Measurements from ENCODE around the gene MAP2.

Gene MAP2

DNA sequence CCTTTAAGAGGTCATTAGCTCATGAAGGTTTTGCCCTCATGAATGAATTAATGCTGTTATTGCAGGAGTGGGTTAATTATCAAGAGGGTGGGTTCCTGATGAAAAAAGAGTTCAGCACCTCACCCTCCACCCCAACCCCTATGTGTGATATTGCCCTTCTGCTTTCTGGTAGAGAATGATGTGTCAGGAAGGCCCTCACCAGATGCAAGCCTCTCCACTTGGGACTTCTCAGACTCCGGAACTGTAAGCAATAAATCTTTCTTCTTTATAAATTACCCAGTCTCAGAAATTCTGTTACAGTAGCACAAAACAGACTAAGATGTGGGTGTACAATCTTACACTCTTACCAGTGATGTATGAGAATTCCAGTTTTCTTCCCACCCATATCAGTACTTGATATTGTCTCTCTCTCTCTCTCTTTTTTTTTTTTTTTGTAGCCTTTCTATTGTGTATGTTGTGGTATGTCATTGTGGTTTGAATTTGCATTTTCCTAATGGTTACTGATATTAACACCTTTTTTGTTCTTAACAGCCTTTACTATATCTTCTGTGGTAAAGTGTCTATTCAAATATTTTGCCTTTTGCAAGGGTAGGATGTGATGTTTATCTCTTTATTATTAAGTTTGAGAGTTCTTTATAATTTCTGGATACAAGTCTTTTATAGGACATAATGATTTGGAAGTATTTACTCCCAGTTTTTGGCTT is 10.4 kb upstream of the MAP2 start:
- in situ Hi-C loops (cut with HindIII; ENCODE audit: low pct_ligation_motif_present, low sequenced_read_pairs) = no loop called here
- Histone ChIP-seq H3K27me3 (replicated peaks) (no peaks in the 10 kb centered on the region), H3K4me3 (ENCODE audit: low read depth, low read length) (no peak overlapping the region), H3K36me3 (replicated peaks) (no peaks in the 10 kb centered on the region), H3K27ac (no peak overlapping the region)
- TF ChIP-seq, protein P1, sequence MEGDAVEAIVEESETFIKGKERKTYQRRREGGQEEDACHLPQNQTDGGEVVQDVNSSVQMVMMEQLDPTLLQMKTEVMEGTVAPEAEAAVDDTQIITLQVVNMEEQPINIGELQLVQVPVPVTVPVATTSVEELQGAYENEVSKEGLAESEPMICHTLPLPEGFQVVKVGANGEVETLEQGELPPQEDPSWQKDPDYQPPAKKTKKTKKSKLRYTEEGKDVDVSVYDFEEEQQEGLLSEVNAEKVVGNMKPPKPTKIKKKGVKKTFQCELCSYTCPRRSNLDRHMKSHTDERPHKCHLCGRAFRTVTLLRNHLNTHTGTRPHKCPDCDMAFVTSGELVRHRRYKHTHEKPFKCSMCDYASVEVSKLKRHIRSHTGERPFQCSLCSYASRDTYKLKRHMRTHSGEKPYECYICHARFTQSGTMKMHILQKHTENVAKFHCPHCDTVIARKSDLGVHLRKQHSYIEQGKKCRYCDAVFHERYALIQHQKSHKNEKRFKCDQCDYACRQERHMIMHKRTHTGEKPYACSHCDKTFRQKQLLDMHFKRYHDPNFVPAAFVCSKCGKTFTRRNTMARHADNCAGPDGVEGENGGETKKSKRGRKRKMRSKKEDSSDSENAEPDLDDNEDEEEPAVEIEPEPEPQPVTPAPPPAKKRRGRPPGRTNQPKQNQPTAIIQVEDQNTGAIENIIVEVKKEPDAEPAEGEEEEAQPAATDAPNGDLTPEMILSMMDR (IDR thresholded peaks at IDR 0.05; ENCODE audit: low read depth, low read length, missing control alignments) = no peak
- DNase-seq = no peak

DNA sequence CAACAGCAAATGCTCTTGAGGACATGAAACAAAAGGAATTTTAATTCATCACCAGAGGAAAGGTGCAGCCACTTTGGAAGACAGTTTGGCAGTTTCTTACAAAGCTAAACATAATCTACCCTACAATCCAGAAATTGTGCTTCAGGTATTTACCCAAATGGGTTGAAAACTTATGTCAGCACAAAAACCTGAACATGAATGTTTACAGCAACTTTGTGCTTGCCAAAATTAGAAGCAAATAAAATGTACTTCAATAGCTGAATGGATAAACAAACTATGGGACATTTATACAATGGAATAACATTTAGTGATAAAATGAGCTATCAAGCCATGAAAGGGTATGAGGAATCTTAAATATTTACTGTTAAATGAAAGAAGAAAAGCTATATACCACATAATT is 6.9 kb upstream of the MAP2 start:
- no peak for DNase-seq

DNA sequence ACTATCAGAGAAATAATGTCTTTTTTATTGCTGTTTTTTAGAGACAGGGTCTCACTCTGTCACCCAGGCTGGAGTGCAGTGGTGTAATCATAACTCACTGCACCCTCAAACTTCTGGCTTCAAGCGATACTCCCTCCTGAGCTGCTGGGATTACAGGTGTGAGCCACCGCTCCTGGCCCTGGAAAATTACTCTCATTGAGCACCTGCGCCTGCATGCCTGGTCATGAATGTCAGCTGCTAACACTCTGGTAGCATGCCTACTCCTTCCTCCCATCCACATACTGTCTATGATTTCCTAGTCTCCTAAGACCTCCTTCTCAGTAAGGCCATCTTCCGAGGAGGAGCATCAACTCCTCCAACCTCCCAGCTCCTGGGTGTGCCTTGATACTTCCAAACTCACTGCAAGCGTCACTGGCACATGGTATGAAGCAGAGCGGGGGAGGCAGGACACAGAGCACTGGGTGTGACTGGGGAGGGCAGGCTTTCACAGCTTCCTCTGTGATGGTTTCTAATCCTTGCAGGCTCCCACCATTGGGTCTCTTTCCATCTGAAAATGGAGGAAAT is 1.6 kb upstream of the MAP2 start:
- Histone ChIP-seq H3K27ac (no peak overlapping the region), H3K4me3 (ENCODE audit: low read depth, low read length) (no peak overlapping the region), H3K27me3 (replicated peaks) (no peaks in the 10 kb centered on the region)

More for the DNA sequence above, 6.9 kb upstream of the MAP2 start:
- no peaks in the 10 kb centered on the region for H3K36me3 ChIP-seq (replicated peaks)
- H3K27ac ChIP-seq = no peak overlapping the region
- in situ Hi-C loops (cut with HindIII; ENCODE audit: low pct_ligation_motif_present, low sequenced_read_pairs) = no loop called here
- TF ChIP-seq, protein P1 (IDR thresholded peaks at IDR 0.05; ENCODE audit: low read depth, low read length, missing control alignments) = no peak
- no peaks in the 10 kb centered on the region for H3K27me3 ChIP-seq (replicated peaks)
- H3K4me3 ChIP-seq (ENCODE audit: low read depth, low read length) = no peak overlapping the region

DNA sequence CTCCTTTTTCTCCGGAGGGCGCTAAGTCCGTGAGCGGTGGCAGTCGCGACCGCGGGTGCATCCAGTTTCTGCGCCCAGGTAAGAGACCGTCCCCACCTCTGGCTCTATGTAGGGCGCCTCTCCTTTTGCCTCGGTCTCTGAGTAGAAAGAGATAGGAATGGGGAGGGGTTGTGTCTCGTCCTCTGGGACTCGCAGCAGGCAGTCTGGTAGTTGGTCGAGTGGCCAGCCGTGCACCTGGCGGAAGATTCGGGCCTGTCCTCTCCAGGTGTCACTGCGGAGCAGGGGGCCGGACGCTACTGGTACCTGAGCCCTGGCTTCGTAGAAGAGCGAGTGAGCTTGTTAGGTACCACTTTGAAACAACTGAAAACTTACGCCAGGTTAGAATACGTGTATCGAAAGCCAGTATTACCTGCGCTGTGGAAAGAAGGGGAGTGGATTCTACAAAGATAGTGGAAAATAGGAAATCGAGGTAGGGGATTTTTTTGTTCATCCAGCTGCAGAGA is 403 bp downstream of the MAP2 start:
- TF ChIP-seq, protein P1 (IDR thresholded peaks at IDR 0.05; ENCODE audit: low read depth, low read length, missing control alignments) = no peak
- Histone ChIP-seq H3K27ac (no peak overlapping the region), H3K36me3 (replicated peaks) (no peaks in the 10 kb centered on the region), H3K4me3 (ENCODE audit: low read depth, low read length) (peak overlapping the region; percentile 83), H3K27me3 (replicated peaks) (no peaks in the 10 kb centered on the region)
- in situ Hi-C loops (cut with HindIII; ENCODE audit: low pct_ligation_motif_present, low sequenced_read_pairs) = no loop called here
- DNase-seq = no peak

More for the DNA sequence above, 1.6 kb upstream of the MAP2 start:
- no peaks in the 10 kb centered on the region for H3K36me3 ChIP-seq (replicated peaks)
- in situ Hi-C loops (cut with HindIII; ENCODE audit: low pct_ligation_motif_present, low sequenced_read_pairs) = no loop called here
- TF ChIP-seq, protein P1 (IDR thresholded peaks at IDR 0.05; ENCODE audit: low read depth, low read length, missing control alignments) = no peak
- no peak for DNase-seq

DNA sequence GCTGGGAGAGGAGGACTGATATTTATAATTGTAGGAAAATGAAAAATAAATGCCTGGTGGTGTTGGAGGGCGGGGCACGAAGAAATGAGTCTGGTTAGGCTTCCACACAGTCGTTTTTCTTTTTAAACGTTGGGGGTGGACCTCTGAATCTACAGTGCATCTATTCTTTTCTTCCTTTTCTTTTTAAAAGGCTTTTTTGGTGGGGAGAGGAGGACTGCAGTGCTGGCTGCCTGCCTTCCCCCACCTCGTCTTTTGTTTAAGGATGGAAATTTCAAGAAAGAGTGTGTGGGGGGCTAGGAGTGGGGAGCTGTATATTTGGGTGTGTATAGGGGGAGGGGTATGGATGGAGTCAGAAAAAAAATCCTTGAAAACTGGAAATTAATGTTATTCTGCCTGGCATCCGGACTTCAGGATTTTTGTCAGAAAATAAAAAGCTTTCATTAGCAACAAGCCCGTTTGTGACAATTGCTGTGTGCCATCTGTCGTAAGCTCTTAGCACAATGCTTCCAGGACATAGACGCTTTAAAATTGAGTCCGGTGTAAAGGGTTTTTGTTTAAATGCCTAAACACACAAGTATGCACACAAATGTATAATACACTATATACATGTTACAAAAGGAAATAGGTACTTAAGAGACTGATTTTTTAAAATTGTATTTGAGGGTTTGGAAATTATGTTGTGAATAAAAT is 1.1 kb downstream of the MAP2 start:
- peak overlapping the region; percentile 83 for H3K4me3 ChIP-seq (ENCODE audit: low read depth, low read length)
- H3K27ac ChIP-seq = no peak overlapping the region
- DNase-seq = no peak
- TF ChIP-seq, protein P1 (IDR thresholded peaks at IDR 0.05; ENCODE audit: low read depth, low read length, missing control alignments) = no peak
- no peaks in the 10 kb centered on the region for H3K36me3 ChIP-seq (replicated peaks)
- no peaks in the 10 kb centered on the region for H3K27me3 ChIP-seq (replicated peaks)
- in situ Hi-C loops (cut with HindIII; ENCODE audit: low pct_ligation_motif_present, low sequenced_read_pairs) = no loop called here
